HEK293T (cell line): ENCODE measurements around the gene CCDC158.
A peak's percentile ranks its signal among the peaks of the same experiment; 100 is the strongest.
"Not testable (repeated sequence)": the region's sequence is repeated elsewhere in the genome, so short reads cannot be mapped to it uniquely, and the experiment has no call there.

Experiments used
- CTCF ChIA-PET: fragments of 350-600 bp; formaldehyde crosslinking; extraction: SDS; loops from one replicate; lab custom pipeline; 2021; ENCODE audit warnings: antibody characterized with exemption, inconsistent platforms; lab: Yijun Ruan, JAX
- POLR2A ChIA-PET: fragments of 350-600 bp; formaldehyde crosslinking; extraction: SDS; loops from one replicate; lab custom pipeline; 2020; ENCODE audit warnings: antibody characterized with exemption, inconsistent platforms; lab: Yijun Ruan, JAX
- DNase-seq: peaks from one replicate; pipeline ENCODE4 v3.0.0; 2012; ENCODE audit warnings: mixed read lengths; ENCODE audit errors: extremely low spot score
- ARNT ChIP-seq: fragments of 450-650 bp; IDR thresholded peaks from 2 replicates; pipeline ENCODE4 v1.6.1; 2017; ENCODE audit warnings: mild to moderate bottlenecking
- BHLHE40 ChIP-seq: fragments of 450-650 bp; IDR thresholded peaks from 2 replicates; pipeline ENCODE4 v1.6.1; 2016; ENCODE audit warnings: mild to moderate bottlenecking, moderate library complexity, borderline replicate concordance
- CTBP1 ChIP-seq: fragments of 450-650 bp; IDR thresholded peaks from 2 replicates; pipeline ENCODE4 v1.6.1; 2016; ENCODE audit warnings: borderline replicate concordance
- ELF4 ChIP-seq: fragments of 450-650 bp; IDR thresholded peaks from 2 replicates; pipeline ENCODE4 v1.6.1; 2017; ENCODE audit warnings: antibody characterized with exemption
- FOXA1 ChIP-seq: fragments of 450-650 bp; IDR thresholded peaks from 2 replicates; pipeline ENCODE4 v1.6.1; 2016; ENCODE audit warnings: mild to moderate bottlenecking
- FOXK2 ChIP-seq: fragments of 450-650 bp; IDR thresholded peaks from 2 replicates; pipeline ENCODE4 v1.6.1; 2016; ENCODE audit warnings: mild to moderate bottlenecking
- FOXM1 ChIP-seq: fragments of 450-650 bp; IDR thresholded peaks from 2 replicates; pipeline ENCODE4 v1.6.1; 2017; ENCODE audit warnings: mild to moderate bottlenecking, borderline replicate concordance
- HDGF ChIP-seq: fragments of 450-650 bp; IDR thresholded peaks from 2 replicates; pipeline ENCODE4 v1.6.1; 2017; ENCODE audit warnings: antibody characterized with exemption, borderline replicate concordance
- L3MBTL2 ChIP-seq: fragments of 450-650 bp; conservative IDR thresholded peaks from 2 replicates; pipeline ENCODE4 v1.6.1; 2016; ENCODE audit warnings: mild to moderate bottlenecking
- LEF1 ChIP-seq: fragments of 450-650 bp; IDR thresholded peaks from 2 replicates; pipeline ENCODE4 v1.6.1; 2017; ENCODE audit warnings: mild to moderate bottlenecking, borderline replicate concordance
- NFRKB ChIP-seq: fragments of 450-650 bp; IDR thresholded peaks from 2 replicates; pipeline ENCODE4 v1.6.1; 2016; ENCODE audit warnings: mild to moderate bottlenecking, moderate library complexity
- SP1 ChIP-seq: fragments of 450-650 bp; IDR thresholded peaks from 2 replicates; pipeline ENCODE4 v1.6.1; 2017
- SUZ12 ChIP-seq: fragments of 450-650 bp; IDR thresholded peaks from 2 replicates; pipeline ENCODE4 v1.6.1; 2016; ENCODE audit warnings: mild to moderate bottlenecking
- TARDBP ChIP-seq: fragments of 450-650 bp; IDR thresholded peaks from 2 replicates; pipeline ENCODE4 v1.6.1; 2016
- ZNF384 ChIP-seq: fragments of 450-650 bp; IDR thresholded peaks from 2 replicates; pipeline ENCODE4 v1.6.1; 2016
- TF ChIP-seq, protein P1 (sequence below): fragments of 450-650 bp; IDR thresholded peaks from 2 replicates; pipeline ENCODE4 v1.6.1; 2016

CCDC158 gene

DNA sequence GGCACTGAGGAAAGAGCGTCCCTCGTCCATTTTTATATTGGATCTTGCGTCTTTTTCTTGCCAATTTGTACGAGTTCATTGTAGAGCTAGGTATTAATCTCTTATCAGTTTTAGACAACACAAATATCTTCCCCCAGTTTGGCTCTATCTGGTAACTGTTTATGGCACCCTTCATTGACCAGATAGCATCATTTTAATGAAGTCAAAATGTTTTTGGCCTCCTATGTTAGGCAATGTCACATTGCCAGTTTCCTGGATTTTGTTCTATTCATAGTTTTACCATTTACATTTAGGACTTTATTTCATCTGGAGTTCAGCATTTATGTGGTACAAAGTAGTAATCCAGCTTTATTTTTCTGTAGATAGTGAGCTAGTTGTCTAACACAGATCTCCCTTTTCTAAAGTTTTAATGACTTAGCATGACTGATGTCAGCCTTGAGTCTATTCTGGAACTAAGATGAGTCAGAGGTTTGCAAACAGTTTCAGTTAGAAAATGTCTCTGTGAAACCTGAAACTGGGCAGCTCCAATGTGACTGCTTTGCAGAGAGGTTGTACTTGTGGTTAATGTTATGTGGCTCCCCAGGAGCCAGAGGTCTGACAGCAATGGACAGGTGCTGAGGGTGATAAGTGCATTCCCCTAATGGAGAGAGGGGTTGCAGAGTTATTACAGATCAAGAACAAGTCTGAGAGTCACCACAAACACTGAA lies 119.7 kb downstream of the CCDC158 start:
- ChIA-PET CTCF (interaction anchor here (0.5 kb wide), 1 partner anchor 52 kb away, joined by 3 read pairs; no protein-coding TSS in a partner anchor), POLR2A (interaction anchor here (0.7 kb wide), 1 partner anchor 153 kb away, joined by 3 read pairs; the partner anchor contains the start of gene NUP54)
- TF ChIP-seq BHLHE40 (no peak), NFRKB (no peak), FOXM1 (no peak)
- TF ChIP-seq, protein P1, sequence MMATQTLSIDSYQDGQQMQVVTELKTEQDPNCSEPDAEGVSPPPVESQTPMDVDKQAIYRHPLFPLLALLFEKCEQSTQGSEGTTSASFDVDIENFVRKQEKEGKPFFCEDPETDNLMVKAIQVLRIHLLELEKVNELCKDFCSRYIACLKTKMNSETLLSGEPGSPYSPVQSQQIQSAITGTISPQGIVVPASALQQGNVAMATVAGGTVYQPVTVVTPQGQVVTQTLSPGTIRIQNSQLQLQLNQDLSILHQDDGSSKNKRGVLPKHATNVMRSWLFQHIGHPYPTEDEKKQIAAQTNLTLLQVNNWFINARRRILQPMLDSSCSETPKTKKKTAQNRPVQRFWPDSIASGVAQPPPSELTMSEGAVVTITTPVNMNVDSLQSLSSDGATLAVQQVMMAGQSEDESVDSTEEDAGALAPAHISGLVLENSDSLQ: peak; percentile 19; the same call in 1 of the 2 replicates
- DNase-seq: peak; percentile 17

DNA sequence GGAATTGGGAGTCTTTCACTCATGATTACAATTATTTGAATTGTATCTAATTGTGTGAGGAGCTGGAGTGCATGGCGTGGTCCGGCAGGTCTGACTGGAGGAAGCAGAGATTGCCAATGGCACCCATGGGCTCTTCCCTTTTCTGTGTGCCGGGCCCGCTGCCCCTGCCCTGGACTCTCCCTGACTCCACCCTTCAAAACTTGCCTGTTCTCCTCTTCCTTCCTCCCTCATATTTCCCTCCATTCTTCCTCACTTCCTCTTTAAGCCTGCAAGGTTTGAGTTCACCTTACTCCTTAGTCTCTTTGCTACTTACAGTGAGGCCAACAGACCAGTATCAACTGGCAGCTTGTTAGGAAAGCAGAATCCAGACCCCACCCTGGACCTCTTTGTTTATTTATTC lies 120.9 kb downstream of the CCDC158 start:
- ChIA-PET CTCF (no interaction called here), POLR2A (no interaction called here)
- no peak for DNase-seq
- TF ChIP-seq SP1: no peak
- no peak for TF ChIP-seq LEF1
- no peak for TF ChIP-seq SUZ12
- no peak for TF ChIP-seq CTBP1
- no peak for TF ChIP-seq BHLHE40
- no peak for TF ChIP-seq TARDBP
- TF ChIP-seq NFRKB: no peak
- TF ChIP-seq L3MBTL2: no peak
- no peak for TF ChIP-seq HDGF
- TF ChIP-seq ELF4: no peak
- TF ChIP-seq FOXK2: no peak
- TF ChIP-seq, protein P1: no peak
- no peak for TF ChIP-seq FOXA1
- TF ChIP-seq ARNT: no peak
- no peak for TF ChIP-seq FOXM1
- TF ChIP-seq ZNF384: no peak

DNA sequence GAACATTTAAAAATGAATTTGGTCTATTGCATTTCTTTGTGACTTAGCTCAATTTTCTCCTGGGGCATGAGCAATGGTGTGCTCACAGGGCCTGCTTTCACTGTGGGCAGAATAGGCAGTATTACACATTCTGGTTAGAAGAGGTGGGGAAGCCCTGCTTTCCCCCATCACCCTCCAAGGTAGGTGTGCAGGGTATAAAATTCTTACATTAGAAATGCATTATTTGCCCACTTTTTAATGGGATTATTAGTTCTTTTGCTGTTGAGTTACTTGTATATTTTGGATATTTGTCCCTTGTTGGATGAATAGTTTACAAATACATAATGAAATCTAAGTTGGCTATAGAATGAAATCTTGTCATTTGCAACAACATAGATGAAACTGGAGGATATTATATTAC lies 122.7 kb downstream of the CCDC158 start:
- CTCF ChIA-PET: no interaction called here
- no peak for TF ChIP-seq ARNT
- no peak for TF ChIP-seq FOXM1
- TF ChIP-seq HDGF: no peak
- TF ChIP-seq ZNF384: no peak
- TF ChIP-seq, protein P1: no peak
- TF ChIP-seq CTBP1: no peak
- TF ChIP-seq TARDBP: no peak
- POLR2A ChIA-PET: no interaction called here
- DNase-seq: no peak

DNA sequence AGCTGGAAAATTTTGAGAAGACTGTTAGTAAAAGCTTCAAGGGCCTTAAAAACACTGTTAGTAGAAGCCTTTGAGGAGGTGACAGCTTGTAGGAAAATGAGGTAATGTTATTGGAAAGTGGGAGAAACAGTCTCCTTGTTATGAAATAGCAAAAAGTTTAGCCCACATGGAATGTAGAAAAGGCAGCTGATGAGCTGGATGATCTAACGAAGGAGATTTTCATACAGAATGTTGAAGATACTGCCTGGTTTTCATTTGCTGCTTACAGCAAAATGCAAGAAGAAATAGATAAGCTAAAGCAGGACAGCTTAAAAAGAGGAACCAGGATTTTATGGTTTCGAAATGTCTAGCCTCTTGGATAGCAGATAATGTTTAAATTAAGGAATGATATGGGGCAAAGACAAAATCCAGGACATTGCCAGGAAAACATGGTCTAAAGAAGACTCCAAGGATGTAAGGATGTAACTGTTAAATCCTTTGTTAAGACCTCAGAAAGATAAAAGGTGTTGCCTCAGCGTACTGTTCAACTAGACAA lies 124.6 kb downstream of the CCDC158 start:
- DNase-seq: no peak
- TF ChIP-seq ARNT (no peak), FOXA1 (no peak), BHLHE40 (no peak), L3MBTL2 (no peak), TARDBP (no peak), ZNF384 (no peak), LEF1 (no peak), SUZ12 (no peak), FOXM1 (no peak), HDGF (no peak), NFRKB (no peak), FOXK2 (no peak), SP1 (no peak), CTBP1 (no peak), ELF4 (no peak)
- TF ChIP-seq, protein P1: no peak
- POLR2A ChIA-PET: interaction anchor here (1.2 kb wide), 1 partner anchor 10 kb away, joined by 5 read pairs; the partner anchor contains the start of gene STBD1
- CTCF ChIA-PET: interaction anchor here (1.0 kb wide), 1 partner anchor 10 kb away, joined by 3 read pairs; no protein-coding TSS in a partner anchor

DNA sequence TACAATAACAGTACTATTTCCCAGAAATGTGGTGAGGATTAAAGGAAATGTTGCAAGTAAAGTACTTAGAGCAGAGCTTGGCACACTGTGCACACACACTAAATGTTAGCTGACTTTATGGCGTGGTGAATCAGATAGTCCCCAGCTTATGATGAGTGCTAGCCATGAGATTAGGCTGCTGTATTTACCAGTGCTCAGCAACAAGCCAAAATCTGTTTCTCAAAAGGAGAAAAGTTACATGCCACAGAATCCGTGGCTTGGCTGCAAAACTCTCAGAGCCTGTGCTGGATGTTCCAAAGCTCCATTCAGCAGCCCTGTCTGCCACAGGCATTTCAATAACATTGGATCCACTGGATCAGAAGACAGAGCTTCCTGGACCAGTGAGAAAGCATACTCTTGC lies 127.2 kb downstream of the CCDC158 start:
- TF ChIP-seq SUZ12: no peak
- no peak for TF ChIP-seq FOXK2
- ChIA-PET CTCF (no interaction called here), POLR2A (no interaction called here)

DNA sequence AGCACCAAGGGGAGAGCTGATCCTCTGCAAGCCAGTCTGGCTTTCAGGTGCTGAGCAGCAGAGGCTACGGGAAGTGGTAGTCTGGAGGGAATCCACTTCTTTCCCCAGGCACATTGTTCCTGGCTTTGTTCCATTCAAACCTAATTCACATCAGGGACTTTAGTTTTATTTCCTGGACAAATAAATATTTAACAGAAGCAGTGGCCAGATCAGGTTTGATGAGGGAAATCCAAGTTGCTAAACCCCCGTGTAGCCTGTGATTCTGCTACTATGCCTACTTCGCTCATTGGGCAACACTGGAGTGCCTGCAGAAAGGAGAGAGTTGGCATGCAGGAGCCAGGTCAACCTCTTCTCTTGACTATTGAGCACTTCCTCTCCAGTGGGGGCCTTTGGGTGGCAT lies 128.2 kb downstream of the CCDC158 start:
- DNase-seq: no peak
- ChIA-PET POLR2A (no interaction called here), CTCF (no interaction called here)
- TF ChIP-seq FOXM1: no peak

More for the DNA sequence above, 127.2 kb downstream of the CCDC158 start:
- no peak for DNase-seq

DNA sequence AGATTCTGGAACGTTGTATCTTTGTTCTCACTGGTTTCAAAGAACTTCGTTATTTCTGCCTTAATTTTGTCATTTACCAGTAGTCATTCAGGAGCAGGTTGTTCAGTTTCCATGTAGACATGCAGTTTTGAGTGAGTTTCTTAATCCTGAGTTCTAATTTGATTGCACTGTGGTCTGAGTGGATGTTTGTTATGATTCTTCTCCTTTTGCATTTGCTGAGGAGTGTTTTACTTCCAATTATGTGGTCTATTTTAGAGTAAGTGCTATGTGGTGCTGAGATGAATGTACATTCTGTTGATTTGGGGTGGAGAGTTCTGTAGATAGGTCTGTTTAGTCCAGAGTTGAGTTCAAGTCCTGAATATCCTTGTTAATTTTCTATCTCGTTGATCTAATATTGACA lies 133.1 kb downstream of the CCDC158 start:
- CTCF ChIA-PET, DNase-seq, POLR2A ChIA-PET: not testable (repeated sequence)
